ENCODE data around the gene PGR.

Gene PGR

GRCh38 chr11:101103433-101103832 lies 26.2 kb downstream of the PGR start:
- H3K27ac Mint-ChIP-seq = no peak overlapping the region
- peaks cover 6% of the 10 kb centered on the region for H3K9me3 Mint-ChIP-seq
- no peaks in the 10 kb centered on the region for H3K27me3 Mint-ChIP-seq
- CTCF ChIA-PET = no interaction called here
- no peaks in the 10 kb centered on the region for H3K4me1 Mint-ChIP-seq
- H3K36me3 Mint-ChIP-seq = no peaks in the 10 kb centered on the region
- DNase-seq = no peak
- H3K4me3 Mint-ChIP-seq = no peak overlapping the region

DNA sequence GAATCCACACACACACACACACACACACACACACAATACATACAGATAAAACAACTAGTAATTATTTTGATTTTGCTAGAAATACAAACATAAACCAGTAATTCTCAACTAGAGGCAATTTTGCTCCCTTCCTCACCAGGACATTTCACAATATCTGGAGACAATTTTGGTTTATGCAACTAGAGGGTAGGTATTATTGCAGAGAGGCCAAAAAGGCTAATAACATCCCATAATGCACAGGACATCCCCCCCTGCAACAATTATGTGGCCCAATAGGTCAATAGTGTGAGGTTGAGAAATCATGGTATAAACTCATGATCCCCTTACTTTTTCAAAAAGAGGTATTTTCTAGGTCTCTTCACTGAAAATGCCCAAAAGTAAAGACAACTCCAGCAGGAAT lies 29.0 kb downstream of the PGR start:
- CTCF ChIA-PET = no interaction called here
- Mint-ChIP-seq H3K4me1 (no peaks in the 10 kb centered on the region), H3K36me3 (no peaks in the 10 kb centered on the region), H3K9me3 (peaks cover 5% of the 10 kb centered on the region), H3K27ac (no peak overlapping the region), H3K4me3 (no peak overlapping the region), H3K27me3 (no peaks in the 10 kb centered on the region)
- DNase-seq = no peak

GRCh38 chr11:101096036-101096704 lies 33.4 kb downstream of the PGR start:
- no peaks in the 10 kb centered on the region for H3K4me1 Mint-ChIP-seq
- H3K27me3 Mint-ChIP-seq = no peaks in the 10 kb centered on the region
- peaks cover 5% of the 10 kb centered on the region for H3K9me3 Mint-ChIP-seq
- no peak overlapping the region for H3K27ac Mint-ChIP-seq
- no peak for DNase-seq
- CTCF ChIA-PET = no interaction called here
- no peaks in the 10 kb centered on the region for H3K36me3 Mint-ChIP-seq
- H3K4me3 Mint-ChIP-seq = no peak overlapping the region

GRCh38 chr11:101091781-101092180 lies 37.8 kb downstream of the PGR start:
- no peak for DNase-seq
- peaks cover 7% of the 10 kb centered on the region for H3K9me3 Mint-ChIP-seq
- H3K4me1 Mint-ChIP-seq = no peaks in the 10 kb centered on the region
- H3K27ac Mint-ChIP-seq = no peak overlapping the region
- CTCF ChIA-PET = no interaction called here
- no peak overlapping the region for H3K4me3 Mint-ChIP-seq
- H3K36me3 Mint-ChIP-seq = no peaks in the 10 kb centered on the region
- H3K27me3 Mint-ChIP-seq = no peaks in the 10 kb centered on the region

DNA sequence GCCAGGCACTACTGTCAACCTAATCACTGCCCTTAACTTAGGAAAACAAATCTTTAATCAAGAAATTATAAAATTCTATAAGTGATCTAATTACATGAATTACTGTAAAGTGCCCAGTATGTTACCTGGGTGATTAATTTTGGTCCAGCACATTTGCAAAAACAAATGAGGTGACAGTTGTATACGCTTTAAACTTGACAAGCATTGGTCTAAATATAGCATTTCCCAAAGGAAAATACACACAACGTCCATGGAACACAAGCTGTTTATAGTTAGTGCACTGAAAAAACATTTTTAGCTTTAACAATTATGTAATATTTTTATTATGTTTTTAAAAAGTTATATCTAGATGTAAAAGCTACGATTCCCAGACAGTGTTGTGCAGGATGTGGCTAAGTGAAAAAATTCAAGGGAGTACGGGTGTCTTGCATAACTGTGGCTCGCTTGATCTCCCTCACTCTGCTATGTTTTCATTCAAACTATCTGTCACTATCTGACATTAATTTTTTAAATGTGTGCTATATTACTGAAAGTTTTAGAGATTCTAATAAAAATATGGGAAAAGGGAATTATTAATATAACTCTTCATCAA lies 38.8 kb downstream of the PGR start:
- H3K27ac Mint-ChIP-seq = no peak overlapping the region
- no peaks in the 10 kb centered on the region for H3K27me3 Mint-ChIP-seq
- no peaks in the 10 kb centered on the region for H3K36me3 Mint-ChIP-seq
- no peaks in the 10 kb centered on the region for H3K4me1 Mint-ChIP-seq
- DNase-seq = no peak
- CTCF ChIA-PET = no interaction called here
- H3K4me3 Mint-ChIP-seq = no peak overlapping the region
- peaks cover 7% of the 10 kb centered on the region for H3K9me3 Mint-ChIP-seq

DNA sequence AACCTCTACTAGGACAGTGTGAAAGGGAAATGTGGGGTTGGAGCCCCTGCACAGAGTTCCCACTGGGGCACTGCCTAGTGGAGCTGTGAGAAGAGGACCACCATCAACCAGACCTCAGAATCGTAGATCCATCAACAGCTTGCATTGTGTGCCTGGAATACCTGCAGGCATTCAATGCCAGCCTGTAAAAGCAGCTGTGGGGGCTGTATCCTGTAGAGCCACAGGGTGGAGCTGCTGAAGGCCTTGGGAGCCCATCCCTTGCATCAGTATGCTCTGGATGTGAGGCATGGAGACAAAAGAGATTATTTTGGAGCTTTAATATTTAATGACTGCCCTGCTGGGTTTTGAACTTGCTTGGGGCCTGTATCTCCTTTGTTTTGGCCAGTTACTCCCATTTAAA lies 46.3 kb downstream of the PGR start:
- H3K36me3 Mint-ChIP-seq = no peaks in the 10 kb centered on the region
- peaks cover 17% of the 10 kb centered on the region for H3K9me3 Mint-ChIP-seq
- H3K4me1 Mint-ChIP-seq = no peaks in the 10 kb centered on the region
- H3K4me3 Mint-ChIP-seq = no peak overlapping the region
- CTCF ChIA-PET = no interaction called here
- no peaks in the 10 kb centered on the region for H3K27me3 Mint-ChIP-seq
- no peak overlapping the region for H3K27ac Mint-ChIP-seq
- DNase-seq = no peak

DNA sequence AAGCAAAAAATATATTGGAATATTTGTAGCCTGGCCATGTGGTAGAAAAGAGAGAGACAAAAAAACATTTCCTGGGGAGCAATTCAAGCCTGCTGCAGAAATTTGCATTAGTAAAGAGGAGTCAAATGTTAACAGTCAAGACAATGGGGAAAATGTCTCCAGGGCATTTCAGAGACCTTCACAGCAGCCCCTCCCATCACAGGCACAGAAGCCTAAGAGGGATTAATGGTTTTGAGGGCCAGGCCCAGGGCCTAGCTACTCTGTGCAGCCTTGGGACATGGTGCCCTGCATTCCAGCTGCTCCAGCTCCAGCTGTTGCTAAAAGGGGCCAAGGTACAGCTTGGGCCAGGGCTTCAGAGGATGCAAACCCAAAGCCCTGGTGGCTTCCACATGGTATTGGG lies 46.8 kb downstream of the PGR start:
- Mint-ChIP-seq H3K36me3 (no peaks in the 10 kb centered on the region), H3K27ac (no peak overlapping the region), H3K4me3 (no peak overlapping the region), H3K4me1 (no peaks in the 10 kb centered on the region), H3K9me3 (peaks cover 17% of the 10 kb centered on the region), H3K27me3 (no peaks in the 10 kb centered on the region)
- CTCF ChIA-PET = no interaction called here
- DNase-seq = no peak

DNA sequence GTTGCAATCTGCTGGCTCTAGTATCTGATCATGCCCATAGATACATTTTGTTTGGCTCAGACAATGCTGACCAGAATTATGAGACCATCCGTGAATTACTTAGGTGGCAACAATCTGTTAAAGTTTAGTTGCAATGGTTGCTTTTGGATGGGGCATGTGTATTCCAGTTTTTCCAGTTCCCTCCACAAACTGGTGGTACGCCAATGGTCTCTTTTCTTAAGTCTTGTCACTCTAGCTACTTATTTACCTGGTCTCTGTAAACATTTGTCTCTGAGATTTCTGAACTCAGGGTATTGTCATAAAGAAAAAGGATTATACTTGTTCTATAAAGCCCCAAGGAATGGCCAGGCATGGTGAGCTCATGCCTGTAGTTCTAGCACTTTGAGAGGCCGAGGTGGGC lies 65.9 kb downstream of the PGR start:
- no peaks in the 10 kb centered on the region for H3K4me1 Mint-ChIP-seq
- no peaks in the 10 kb centered on the region for H3K27me3 Mint-ChIP-seq
- peaks cover 5% of the 10 kb centered on the region for H3K9me3 Mint-ChIP-seq
- no peaks in the 10 kb centered on the region for H3K36me3 Mint-ChIP-seq
- DNase-seq = no peak
- CTCF ChIA-PET = no interaction called here
- no peak overlapping the region for H3K27ac Mint-ChIP-seq
- H3K4me3 Mint-ChIP-seq = no peak overlapping the region

DNA sequence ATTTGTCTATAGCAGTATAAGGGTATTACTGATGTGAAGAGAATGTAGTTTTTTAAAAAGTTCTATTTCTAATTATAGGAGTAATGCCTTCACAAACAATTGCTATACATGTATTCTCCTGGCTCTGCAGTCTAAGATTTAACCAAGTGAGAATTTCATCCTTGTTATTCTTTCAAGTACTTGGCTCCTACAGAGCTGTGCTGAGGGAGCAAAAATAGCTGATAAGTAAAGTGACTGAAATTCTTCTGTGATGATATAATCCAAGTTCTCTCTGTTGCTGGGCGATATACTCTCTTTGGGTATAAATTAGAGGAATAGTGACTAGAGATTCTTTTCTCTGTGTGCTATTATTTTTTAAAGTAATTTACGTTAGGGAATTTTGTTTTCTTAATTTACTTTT lies 68.0 kb downstream of the PGR start:
- no peak overlapping the region for H3K27ac Mint-ChIP-seq
- H3K4me3 Mint-ChIP-seq = no peak overlapping the region
- CTCF ChIA-PET = no interaction called here
- no peak for DNase-seq
- H3K4me1 Mint-ChIP-seq = no peaks in the 10 kb centered on the region
- no peaks in the 10 kb centered on the region for H3K36me3 Mint-ChIP-seq
- H3K9me3 Mint-ChIP-seq = peaks cover 3% of the 10 kb centered on the region
- H3K27me3 Mint-ChIP-seq = no peaks in the 10 kb centered on the region

DNA sequence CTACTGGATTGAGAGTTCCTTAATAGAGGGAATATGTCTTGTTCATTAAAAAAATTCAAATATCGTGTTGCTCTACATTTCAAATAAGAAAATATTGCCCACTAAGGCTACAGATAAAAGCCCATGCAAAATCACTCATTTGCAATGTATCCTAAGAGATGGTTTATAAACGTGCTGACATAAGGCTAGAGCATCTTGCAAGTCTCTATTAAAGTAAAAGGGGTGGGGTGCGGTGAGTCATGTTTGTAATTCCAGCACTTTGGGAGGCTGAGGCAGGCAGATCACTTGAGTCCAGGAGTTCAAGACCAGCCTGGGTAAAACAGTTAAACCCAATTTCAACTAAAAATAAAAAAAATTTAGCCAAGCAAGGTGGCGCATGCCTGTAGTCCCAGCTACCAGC lies 70.3 kb downstream of the PGR start:
- H3K27ac Mint-ChIP-seq = no peak overlapping the region
- peaks cover under 1% of the 10 kb centered on the region for H3K9me3 Mint-ChIP-seq
- H3K4me1 Mint-ChIP-seq = no peaks in the 10 kb centered on the region
- no peak overlapping the region for H3K4me3 Mint-ChIP-seq
- CTCF ChIA-PET = no interaction called here
- no peaks in the 10 kb centered on the region for H3K36me3 Mint-ChIP-seq
- DNase-seq = no peak
- H3K27me3 Mint-ChIP-seq = no peaks in the 10 kb centered on the region

- CTCF ChIA-PET = no interaction called here
- no peaks in the 10 kb centered on the region for H3K27me3 Mint-ChIP-seq
- H3K4me3 Mint-ChIP-seq = no peak overlapping the region
- H3K36me3 Mint-ChIP-seq = no peaks in the 10 kb centered on the region
- DNase-seq = no peak
- no peaks in the 10 kb centered on the region for H3K4me1 Mint-ChIP-seq
- H3K9me3 Mint-ChIP-seq = peaks cover 5% of the 10 kb centered on the region
- no peak overlapping the region for H3K27ac Mint-ChIP-seq
These were observed 76.1 kb downstream of the PGR start for GRCh38 chr11:101053492-101053891.

DNA sequence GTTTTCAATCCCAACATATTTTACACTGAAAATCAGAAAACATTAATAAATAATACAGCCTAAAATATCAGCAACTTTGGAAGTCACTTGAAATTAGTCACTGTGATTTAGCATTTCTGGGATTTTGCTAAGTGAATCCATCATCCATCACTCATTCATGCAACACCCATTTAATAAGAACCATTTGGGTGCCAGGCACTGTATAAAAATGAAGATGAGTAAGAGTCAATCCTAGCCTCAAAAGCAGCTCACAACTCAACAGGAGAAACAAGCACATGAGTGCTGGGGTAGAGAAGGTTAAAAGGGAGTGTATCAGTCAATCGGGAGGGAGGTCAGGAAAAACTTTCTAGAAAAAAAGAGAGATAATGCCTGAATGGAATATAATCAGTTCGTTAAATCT lies 77.9 kb downstream of the PGR start:
- Mint-ChIP-seq H3K36me3 (no peaks in the 10 kb centered on the region), H3K9me3 (peaks cover 5% of the 10 kb centered on the region), H3K4me3 (no peak overlapping the region), H3K27me3 (no peaks in the 10 kb centered on the region), H3K27ac (no peak overlapping the region), H3K4me1 (no peaks in the 10 kb centered on the region)
- CTCF ChIA-PET = no interaction called here
- no peak for DNase-seq

DNA sequence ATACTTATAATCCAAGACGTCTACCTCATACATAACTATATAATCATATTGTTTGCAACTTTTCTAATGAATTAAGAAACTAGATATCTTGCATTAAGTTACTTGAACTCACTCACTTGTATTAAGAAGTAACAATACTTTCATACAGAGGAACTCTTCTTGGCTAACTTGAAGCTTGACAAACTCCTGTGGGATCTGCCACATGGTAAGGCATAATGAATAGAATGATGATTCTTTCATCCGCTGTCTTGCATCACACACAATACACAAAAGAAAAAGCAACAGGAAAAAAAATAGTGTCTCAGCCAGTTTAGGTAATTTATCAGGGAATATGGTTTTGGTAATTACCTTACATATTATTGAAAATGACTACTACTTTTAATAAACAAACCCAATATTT lies 79.8 kb downstream of the PGR start:
- no peak overlapping the region for H3K27ac Mint-ChIP-seq
- DNase-seq = no peak
- H3K4me1 Mint-ChIP-seq = no peaks in the 10 kb centered on the region
- peaks cover 10% of the 10 kb centered on the region for H3K9me3 Mint-ChIP-seq
- no peaks in the 10 kb centered on the region for H3K36me3 Mint-ChIP-seq
- no peaks in the 10 kb centered on the region for H3K27me3 Mint-ChIP-seq
- CTCF ChIA-PET = no interaction called here
- H3K4me3 Mint-ChIP-seq = no peak overlapping the region

- no peaks in the 10 kb centered on the region for H3K27me3 Mint-ChIP-seq
These were observed 80.5 kb downstream of the PGR start for GRCh38 chr11:101049123-101049522.

GRCh38 chr11:101048479-101048878 lies 81.1 kb downstream of the PGR start:
- Mint-ChIP-seq H3K4me1 (no peaks in the 10 kb centered on the region), H3K9me3 (peaks cover 10% of the 10 kb centered on the region), H3K36me3 (no peaks in the 10 kb centered on the region), H3K4me3 (no peak overlapping the region), H3K27me3 (no peaks in the 10 kb centered on the region), H3K27ac (no peak overlapping the region)
- DNase-seq = no peak
- CTCF ChIA-PET = no interaction called here

More at GRCh38 chr11:101049123-101049522, 80.5 kb downstream of the PGR start:
- H3K4me1 Mint-ChIP-seq = no peaks in the 10 kb centered on the region
- no peak for DNase-seq
- no peaks in the 10 kb centered on the region for H3K36me3 Mint-ChIP-seq
- H3K27ac Mint-ChIP-seq = no peak overlapping the region
- H3K9me3 Mint-ChIP-seq = peaks cover 10% of the 10 kb centered on the region
- CTCF ChIA-PET = no interaction called here
- no peak overlapping the region for H3K4me3 Mint-ChIP-seq

- no peak for DNase-seq
- Mint-ChIP-seq H3K9me3 (peaks cover 5% of the 10 kb centered on the region), H3K27me3 (no peaks in the 10 kb centered on the region), H3K27ac (no peak overlapping the region), H3K4me3 (no peak overlapping the region), H3K36me3 (no peaks in the 10 kb centered on the region), H3K4me1 (no peaks in the 10 kb centered on the region)
- CTCF ChIA-PET = no interaction called here
These were observed 82.7 kb downstream of the PGR start for GRCh38 chr11:101046947-101047346.
